AG09319 (cell line): ENCODE data around the gene KCNIP4.

ENCODE experiments used
- DNase-seq: peaks from one replicate; pipeline ENCODE4 v3.0.0-alpha.2; 2010; ENCODE audit warnings: low read depth; ENCODE audit errors: extremely low read depth
- TF ChIP-seq, protein P1 (sequence below): IDR thresholded peaks from 2 replicates; pipeline ENCODE4 v1.5.1; 2011; ENCODE audit warnings: low read depth, mild to moderate bottlenecking, inconsistent platforms, low read length, moderate library complexity

The KCNIP4 gene

DNA sequence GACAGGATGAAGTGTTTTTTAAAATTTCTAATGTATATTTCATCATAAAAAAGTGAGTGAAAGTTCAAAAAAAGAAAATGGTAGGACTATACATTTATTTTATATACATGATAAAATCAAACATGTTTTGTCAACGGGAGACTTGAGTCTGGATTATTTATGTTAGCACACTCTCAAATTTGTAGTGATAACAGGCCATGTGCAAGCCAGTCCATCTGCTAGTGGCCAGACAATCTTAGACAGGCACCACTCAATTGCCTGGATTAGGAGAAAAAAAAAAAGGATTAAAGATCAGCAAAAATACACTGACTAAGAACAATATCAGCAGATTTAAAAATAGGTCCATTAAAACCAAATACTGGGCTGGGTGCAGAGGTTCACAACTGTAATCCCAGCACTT is 71.9 kb downstream of the KCNIP4 start:
- DNase-seq, result no peak
- TF ChIP-seq, protein P1, sequence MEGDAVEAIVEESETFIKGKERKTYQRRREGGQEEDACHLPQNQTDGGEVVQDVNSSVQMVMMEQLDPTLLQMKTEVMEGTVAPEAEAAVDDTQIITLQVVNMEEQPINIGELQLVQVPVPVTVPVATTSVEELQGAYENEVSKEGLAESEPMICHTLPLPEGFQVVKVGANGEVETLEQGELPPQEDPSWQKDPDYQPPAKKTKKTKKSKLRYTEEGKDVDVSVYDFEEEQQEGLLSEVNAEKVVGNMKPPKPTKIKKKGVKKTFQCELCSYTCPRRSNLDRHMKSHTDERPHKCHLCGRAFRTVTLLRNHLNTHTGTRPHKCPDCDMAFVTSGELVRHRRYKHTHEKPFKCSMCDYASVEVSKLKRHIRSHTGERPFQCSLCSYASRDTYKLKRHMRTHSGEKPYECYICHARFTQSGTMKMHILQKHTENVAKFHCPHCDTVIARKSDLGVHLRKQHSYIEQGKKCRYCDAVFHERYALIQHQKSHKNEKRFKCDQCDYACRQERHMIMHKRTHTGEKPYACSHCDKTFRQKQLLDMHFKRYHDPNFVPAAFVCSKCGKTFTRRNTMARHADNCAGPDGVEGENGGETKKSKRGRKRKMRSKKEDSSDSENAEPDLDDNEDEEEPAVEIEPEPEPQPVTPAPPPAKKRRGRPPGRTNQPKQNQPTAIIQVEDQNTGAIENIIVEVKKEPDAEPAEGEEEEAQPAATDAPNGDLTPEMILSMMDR, result no peak

DNA sequence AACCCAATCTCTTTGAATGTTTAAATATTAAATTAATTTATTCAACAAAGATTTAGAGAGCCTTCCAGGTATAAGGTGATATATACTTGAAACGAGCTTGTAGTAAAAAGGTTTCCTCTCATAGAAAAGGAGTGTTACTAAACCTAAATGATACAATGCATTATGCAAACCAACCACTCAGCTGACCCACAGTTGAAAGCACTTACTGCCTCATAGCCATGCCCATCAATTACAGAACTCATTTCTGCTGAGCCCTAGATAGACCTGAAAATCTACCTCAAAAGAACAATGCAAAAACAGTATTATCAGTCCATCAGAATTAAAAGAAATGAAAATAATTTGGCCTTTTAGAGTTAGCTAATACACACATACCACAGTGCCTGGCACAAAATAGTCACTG is 75.4 kb downstream of the KCNIP4 start:
- DNase-seq, result no peak
- TF ChIP-seq, protein P1, result no peak

DNA sequence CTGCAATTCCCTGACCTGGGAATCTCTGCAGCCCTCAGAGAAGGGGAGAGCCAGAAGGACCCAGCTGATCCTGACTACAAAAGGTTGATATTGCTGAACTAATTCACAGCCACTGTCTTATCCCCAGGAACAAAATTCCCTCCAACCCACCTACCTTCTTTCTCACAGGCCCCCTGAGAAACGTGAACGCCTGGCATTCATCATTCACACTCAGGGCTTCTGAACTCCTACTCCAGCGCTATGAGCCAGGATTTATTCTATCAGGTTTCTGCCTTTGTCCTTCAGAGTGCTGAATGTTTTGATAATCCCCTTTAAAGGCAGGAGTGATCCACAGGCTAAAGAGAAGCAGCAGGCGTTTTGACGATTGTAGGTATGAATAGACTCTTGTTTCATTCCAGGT is 76.5 kb downstream of the KCNIP4 start:
- no peak for DNase-seq
- TF ChIP-seq, protein P1, result no peak

DNA sequence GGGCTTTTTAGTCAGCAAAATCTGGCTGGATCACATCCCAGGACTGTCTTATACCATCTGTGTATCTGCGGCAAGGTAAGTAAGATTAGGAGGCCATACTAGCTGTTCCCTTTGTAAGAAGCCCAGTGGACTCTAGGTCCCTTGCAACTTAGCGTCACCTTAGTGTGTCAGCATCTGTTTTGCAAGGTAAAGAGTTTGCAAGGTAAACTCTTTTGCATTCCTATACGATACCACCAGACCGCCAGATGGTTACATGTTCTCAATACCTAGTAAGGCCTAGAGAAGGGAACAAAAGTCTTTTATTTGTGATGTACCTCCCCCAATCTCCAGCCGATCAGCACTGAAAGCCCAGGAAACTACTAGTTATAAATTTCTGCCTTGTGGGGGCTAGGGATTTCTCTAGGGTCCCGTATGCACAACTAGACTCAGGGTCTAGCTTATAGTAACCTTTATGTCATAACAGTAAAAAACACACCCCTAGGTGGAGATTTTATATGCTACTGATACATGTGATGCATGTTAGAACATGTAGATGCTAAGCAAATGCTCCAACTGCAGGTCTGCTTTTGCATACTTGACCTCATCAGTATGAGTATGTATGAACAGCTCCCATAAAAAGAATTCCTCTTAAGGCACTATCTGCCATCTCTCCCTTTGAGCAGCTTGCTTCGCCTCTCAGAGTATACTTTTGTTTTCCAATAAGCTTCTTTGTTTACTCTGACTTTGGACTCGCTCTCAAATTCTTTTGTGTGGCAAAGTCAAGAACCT is 78.4 kb downstream of the KCNIP4 start:
- no peak for DNase-seq
- TF ChIP-seq, protein P1, result no peak

DNA sequence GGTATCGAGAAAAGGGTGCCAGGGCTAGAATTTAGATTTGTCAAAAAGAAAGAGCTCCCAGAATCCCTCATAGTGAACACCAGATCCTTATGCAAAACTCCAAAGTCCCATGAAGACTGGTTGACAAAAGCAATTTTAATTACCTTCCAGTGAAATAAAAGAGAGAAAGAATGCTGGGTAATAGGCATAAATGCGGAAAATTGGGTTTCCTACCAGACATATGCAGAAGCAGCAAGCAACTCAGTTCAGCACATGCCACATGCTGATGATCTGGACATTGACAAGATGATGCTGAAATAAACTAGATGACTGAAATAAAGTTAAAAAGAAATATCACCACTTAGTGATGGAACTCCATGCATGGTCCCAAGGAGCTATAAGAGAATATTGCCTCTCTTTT is 83.9 kb downstream of the KCNIP4 start:
- TF ChIP-seq, protein P1, result no peak
- DNase-seq, result no peak

DNA sequence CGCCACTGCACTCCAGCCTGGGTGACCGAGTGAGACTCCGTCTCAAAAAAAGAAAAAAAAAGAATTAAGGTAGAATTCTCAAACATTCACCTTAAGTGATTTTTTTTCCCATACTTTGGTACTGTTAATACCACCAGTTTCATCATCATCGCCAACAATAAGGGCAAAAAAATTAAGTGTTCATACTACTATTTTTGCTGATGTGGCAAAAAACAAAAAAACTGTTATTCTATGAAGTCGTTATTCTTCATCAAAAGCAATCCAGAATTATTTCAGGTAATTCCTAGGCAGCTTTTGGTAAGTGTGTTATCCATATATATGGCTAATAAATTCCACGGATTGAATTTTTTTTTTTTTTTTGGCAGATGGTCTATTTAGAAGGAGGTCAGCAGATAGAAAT is 85.7 kb downstream of the KCNIP4 start:
- DNase-seq, result no peak
- TF ChIP-seq, protein P1, result no peak

DNA sequence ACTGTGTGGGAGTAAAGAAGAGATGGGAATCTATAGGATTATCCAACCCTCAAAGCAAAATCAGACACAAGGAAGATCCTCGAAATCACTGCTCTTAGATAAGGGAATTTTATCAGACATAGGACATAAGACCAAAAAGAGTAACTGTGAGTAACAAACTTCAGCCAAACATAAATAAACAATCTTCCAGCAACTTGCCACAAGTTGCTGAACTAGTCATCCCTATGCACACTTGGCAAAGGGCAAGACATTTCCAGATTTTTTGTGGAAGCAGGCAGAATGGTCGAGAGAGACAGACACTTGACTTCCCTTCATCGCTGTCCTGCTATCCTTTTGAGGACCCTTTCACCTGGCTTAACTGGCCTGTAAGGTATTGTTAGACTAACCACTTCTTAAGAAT is 89.6 kb downstream of the KCNIP4 start:
- peak; percentile 24 for DNase-seq
- TF ChIP-seq, protein P1, result no peak
